GM23248 (cell line): ENCODE measurements around the gene LMO7. TPM values are rescaled to one million over a fixed set of nuclear protein-coding genes. Genes with fewer than 3 reads are reported as not detected.

Experiments used
- DNase-seq: peaks from one replicate; pipeline ENCODE4 v3.0.0-alpha.2; 2015
- H2AFZ ChIP-seq: fragments of 200-600 bp; sonication (generic); 2 replicates; pipeline ENCODE4 v1.6.1; 2016; ENCODE audit warnings: antibody characterized with exemption
- H3F3A ChIP-seq: fragments of 200-600 bp; sonication (generic); 2 replicates; pipeline ENCODE4 v1.6.1; 2016; ENCODE audit warnings: mild to moderate bottlenecking, antibody characterized with exemption, mixed run types; ENCODE audit not compliant: insufficient read depth
- H3K27ac ChIP-seq: fragments of 200-600 bp; sonication (generic); 2 replicates; pipeline ENCODE4 v1.5.1; 2016; ENCODE audit warnings: mild to moderate bottlenecking
- H3K27me3 ChIP-seq: fragments of 200-600 bp; sonication (generic); replicated peaks from 2 replicates; pipeline ENCODE4 v1.6.1; 2016; ENCODE audit warnings: mild to moderate bottlenecking; ENCODE audit not compliant: insufficient read depth
- H3K36me3 ChIP-seq: fragments of 200-600 bp; sonication (generic); 2 replicates; pipeline ENCODE4 v1.6.1; 2016; ENCODE audit warnings: low read depth, mild to moderate bottlenecking
- H3K4me1 ChIP-seq: fragments of 200-600 bp; sonication (generic); 2 replicates; pipeline ENCODE4 v1.6.1; 2016; ENCODE audit warnings: mild to moderate bottlenecking; ENCODE audit not compliant: insufficient read depth
- H3K4me2 ChIP-seq: fragments of 200-600 bp; sonication (generic); one replicate; pipeline ENCODE4 v1.6.1; 2016; ENCODE audit warnings: mild to moderate bottlenecking; ENCODE audit not compliant: unreplicated experiment
- H3K4me3 ChIP-seq: fragments of 200-600 bp; sonication (generic); 2 replicates; pipeline ENCODE4 v1.5.1; 2016; ENCODE audit warnings: mild to moderate bottlenecking
- H3K79me2 ChIP-seq: fragments of 200-600 bp; sonication (generic); 2 replicates; pipeline ENCODE4 v1.6.1; 2016; ENCODE audit warnings: mild to moderate bottlenecking; ENCODE audit not compliant: insufficient read depth
- H3K9ac ChIP-seq: fragments of 200-600 bp; sonication (generic); 2 replicates; pipeline ENCODE4 v1.6.1; 2016; ENCODE audit warnings: mild to moderate bottlenecking
- H3K9me2 ChIP-seq: fragments of 200-600 bp; sonication (generic); 2 replicates; pipeline ENCODE4 v1.6.1; 2016; ENCODE audit warnings: mixed run types, mild to moderate bottlenecking, moderate library complexity; ENCODE audit not compliant: insufficient read depth
- H3K9me3 ChIP-seq: fragments of 200-600 bp; sonication (generic); one replicate; pipeline ENCODE4 v1.6.1; 2017; ENCODE audit warnings: low read depth
- H4K20me1 ChIP-seq: fragments of 200-600 bp; sonication (generic); 2 replicates; pipeline ENCODE4 v1.6.0; 2016; ENCODE audit not compliant: insufficient read depth
- EZH2 ChIP-seq: fragments of 200-600 bp; sonication (generic); IDR thresholded peaks from 2 replicates; pipeline ENCODE4 v1.6.1; 2018; ENCODE audit warnings: antibody characterized with exemption, mild to moderate bottlenecking; ENCODE audit not compliant: insufficient read depth, poor library complexity, severe bottlenecking
- EZH2phosphoT487 ChIP-seq: fragments of 200-600 bp; sonication (generic); IDR thresholded peaks from 2 replicates; pipeline ENCODE4 v1.6.1; 2018; ENCODE audit warnings: antibody characterized with exemption, moderate library complexity, mild to moderate bottlenecking, low read depth; ENCODE audit not compliant: insufficient read depth
- WGBS, 2 experiments: methylation state at CpG; one replicate each; pipeline ENCODE4 v1.1.6; 2015 to 2017; ENCODE audit warnings: low lambda C conversion rate in 2 of 2, low coverage in 1 of 2; ENCODE audit errors: missing lambda C conversion rate in 2 of 2; 5-methylcytosine and 5-hydroxymethylcytosine counted together
- in situ Hi-C: fragments of 300-500 bp; cut with MboI; formaldehyde crosslinking; loops from 2 replicates; pipeline ENCODE4 v1.15.0; 2020
- polyA plus RNA-seq: library from polyadenylated mRNA; unstranded; fragments of >200 nt; fragmentation: Nextera tagmentation; extraction: Ambion mirVana; gene quantifications from 2 replicates; pipeline ENCODE4 v1.2.1, GENCODE V29; 2016
- total RNA-seq: library from RNA; depleted of rRNA; stranded (reverse); fragments of >200 nt; shearing (Covaris generic); gene quantifications from 2 replicates; pipeline ENCODE4 v1.2.3, GENCODE V29; 2014

LMO7 gene
- total and polyA plus RNA-seq, 2 experiments from 2014 or later: 288 to 318 TPM

GRCh38 chr13:75618308-75618707, 17.8 kb upstream of the LMO7 start:
- H2AFZ ChIP-seq: no peak overlapping the region
- WGBS, 2 experiments: 0% methylated on average over 1 of the region's 1 CpG
- H3F3A ChIP-seq: peaks cover 28% of the 10 kb centered on the region
- no peak overlapping the region for H3K27ac ChIP-seq
- in situ Hi-C loops: no loop called here
- no peaks in the 10 kb centered on the region for H3K9me3 ChIP-seq
- no peaks in the 10 kb centered on the region; the same call in 1 of the 2 replicates for H3K79me2 ChIP-seq
- DNase-seq: no peak
- H3K27me3 ChIP-seq: no peaks in the 10 kb centered on the region
- H3K36me3 ChIP-seq: peaks cover 8% of the 10 kb centered on the region; the same call in 1 of the 2 replicates
- no peak overlapping the region for H3K4me3 ChIP-seq
- no peaks in the 10 kb centered on the region for H3K9me2 ChIP-seq
- H3K4me2 ChIP-seq: no peak overlapping the region
- peaks cover 40% of the 10 kb centered on the region for H3K4me1 ChIP-seq
- H4K20me1 ChIP-seq: no peaks in the 10 kb centered on the region
- no peak for TF ChIP-seq EZH2
- TF ChIP-seq EZH2phosphoT487: no peak
- no peak overlapping the region for H3K9ac ChIP-seq

- peak; percentile 21 for DNase-seq
- Histone ChIP-seq H3K27me3 (no peaks in the 10 kb centered on the region), H2AFZ (no peak overlapping the region), H3K36me3 (peaks cover 8% of the 10 kb centered on the region; the same call in 1 of the 2 replicates), H3K4me1 (peaks cover 42% of the 10 kb centered on the region), H3K4me3 (no peak overlapping the region), H3K27ac (peak overlapping the region; percentile 36; the same call in 1 of the 2 replicates), H3K9me2 (no peaks in the 10 kb centered on the region), H3K79me2 (peaks cover 8% of the 10 kb centered on the region), H3K9me3 (no peaks in the 10 kb centered on the region), H3K4me2 (peak overlapping the region; percentile 80), H3F3A (peaks cover 28% of the 10 kb centered on the region), H4K20me1 (no peaks in the 10 kb centered on the region), H3K9ac (no peak overlapping the region)
- 24 to 33% methylated on average over 1 of the region's 1 CpG for WGBS, 2 experiments
- TF ChIP-seq EZH2 (no peak), EZH2phosphoT487 (no peak)
- in situ Hi-C loops: no loop called here
Measured at GRCh38 chr13:75620020-75620419, 16.1 kb upstream of the LMO7 start.

GRCh38 chr13:75621147-75621546, 15.0 kb upstream of the LMO7 start:
- H3K4me2 ChIP-seq: peak overlapping the region; percentile 80
- H4K20me1 ChIP-seq: no peaks in the 10 kb centered on the region
- DNase-seq: peak; percentile 72
- peaks cover 42% of the 10 kb centered on the region for H3K4me1 ChIP-seq
- H3K9me3 ChIP-seq: no peaks in the 10 kb centered on the region
- no peaks in the 10 kb centered on the region for H3K9me2 ChIP-seq
- in situ Hi-C loops: no loop called here
- H3K27ac ChIP-seq: peak overlapping the region; percentile 36
- no peak overlapping the region for H2AFZ ChIP-seq
- 0 out of 2 replicates have a peak, but pooled peaks cover 4% of the 10 kb centered on the region for H3K36me3 ChIP-seq
- H3K79me2 ChIP-seq: peaks cover 17% of the 10 kb centered on the region
- TF ChIP-seq EZH2phosphoT487: peak; percentile 50; the same call in 1 of the 2 replicates
- TF ChIP-seq EZH2: no peak
- peaks cover 28% of the 10 kb centered on the region for H3F3A ChIP-seq
- peak overlapping the region; percentile 56 for H3K4me3 ChIP-seq
- no peak overlapping the region for H3K9ac ChIP-seq
- 0% methylated on average over 2 of the region's 2 CpGs for WGBS, 2 experiments
- no peaks in the 10 kb centered on the region for H3K27me3 ChIP-seq

GRCh38 chr13:75628801-75629200, 7.3 kb upstream of the LMO7 start:
- H2AFZ ChIP-seq: no peak overlapping the region
- no peak for DNase-seq
- 86 to 88% methylated on average over 4 of the region's 4 CpGs for WGBS, 2 experiments
- H3K9me3 ChIP-seq: no peaks in the 10 kb centered on the region
- in situ Hi-C loops: no loop called here
- peaks cover 65% of the 10 kb centered on the region for H3K79me2 ChIP-seq
- peaks cover 20% of the 10 kb centered on the region for H3K4me1 ChIP-seq
- no peak overlapping the region for H3K4me3 ChIP-seq
- TF ChIP-seq EZH2phosphoT487 (no peak), EZH2 (no peak)
- H3K27ac ChIP-seq: no peak overlapping the region
- H3K9me2 ChIP-seq: no peaks in the 10 kb centered on the region
- no peak overlapping the region for H3K9ac ChIP-seq
- H3K4me2 ChIP-seq: no peak overlapping the region
- H3K27me3 ChIP-seq: no peaks in the 10 kb centered on the region
- H3F3A ChIP-seq: peaks cover 24% of the 10 kb centered on the region
- H4K20me1 ChIP-seq: no peaks in the 10 kb centered on the region
- peaks cover 8% of the 10 kb centered on the region for H3K36me3 ChIP-seq

GRCh38 chr13:75633285-75633684, 2.8 kb upstream of the LMO7 start:
- Histone ChIP-seq H3K9me2 (no peaks in the 10 kb centered on the region), H3K9me3 (no peaks in the 10 kb centered on the region), H3K79me2 (peaks cover 69% of the 10 kb centered on the region), H3K27ac (peak overlapping the region; percentile 71), H2AFZ (no peak overlapping the region), H4K20me1 (no peaks in the 10 kb centered on the region), H3K4me1 (peaks cover 20% of the 10 kb centered on the region), H3F3A (peaks cover 49% of the 10 kb centered on the region), H3K4me2 (peak overlapping the region; percentile 55), H3K27me3 (no peaks in the 10 kb centered on the region), H3K4me3 (0 out of 2 replicates have a peak overlapping the region, but pooled peaks have one; percentile 25), H3K36me3 (peaks cover 2% of the 10 kb centered on the region; the same call in 1 of the 2 replicates), H3K9ac (no peak overlapping the region)
- in situ Hi-C loops: no loop called here
- 0% methylated on average over 2 of the region's 2 CpGs for WGBS, 2 experiments
- TF ChIP-seq EZH2phosphoT487: no peak
- peak; percentile 92 for DNase-seq
